Measurements from ENCODE around the gene CPB2.
A peak's percentile ranks its signal among the peaks of the same experiment; 100 is the strongest.

CPB2 gene

DNA sequence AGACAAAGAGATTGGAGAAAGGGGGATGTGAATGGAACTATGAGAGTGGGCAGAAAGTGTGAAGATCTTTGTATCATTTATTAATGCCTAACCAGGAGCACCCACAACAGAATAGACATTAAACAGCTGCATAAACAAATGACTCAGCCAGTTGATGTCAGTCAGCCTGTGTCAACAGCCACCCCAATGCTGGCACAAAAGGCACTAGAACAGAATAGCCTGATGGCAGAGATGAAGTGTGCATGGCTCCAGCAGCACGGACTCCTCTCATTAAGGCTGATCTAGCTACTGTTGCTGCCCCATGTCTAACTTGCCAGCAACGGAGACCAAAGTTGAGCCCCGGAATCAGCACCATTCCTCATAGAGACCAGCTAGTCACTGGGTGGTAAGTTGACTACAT lies 7.8 kb downstream of the CPB2 start:
- DNase-seq, result no peak

DNA sequence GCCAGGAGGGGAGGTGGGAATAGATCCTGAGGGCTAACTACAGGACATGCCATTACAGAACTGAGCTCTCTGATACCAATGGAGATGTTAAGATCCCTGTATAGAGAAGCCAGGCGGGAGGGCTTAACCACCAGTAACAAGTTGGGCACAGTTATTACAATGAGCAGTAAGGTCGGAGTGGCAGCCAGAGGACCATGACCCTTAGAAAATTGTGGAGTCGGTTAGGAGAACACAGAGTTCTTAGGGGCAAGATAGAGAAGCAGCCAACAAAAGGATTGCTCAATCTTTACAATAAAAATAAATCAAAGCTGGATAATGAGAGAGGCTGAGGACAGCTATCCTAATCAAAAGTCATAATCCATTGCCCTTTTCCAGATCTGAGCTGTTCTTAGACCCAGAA lies 10.4 kb downstream of the CPB2 start:
- no peak for DNase-seq

DNA sequence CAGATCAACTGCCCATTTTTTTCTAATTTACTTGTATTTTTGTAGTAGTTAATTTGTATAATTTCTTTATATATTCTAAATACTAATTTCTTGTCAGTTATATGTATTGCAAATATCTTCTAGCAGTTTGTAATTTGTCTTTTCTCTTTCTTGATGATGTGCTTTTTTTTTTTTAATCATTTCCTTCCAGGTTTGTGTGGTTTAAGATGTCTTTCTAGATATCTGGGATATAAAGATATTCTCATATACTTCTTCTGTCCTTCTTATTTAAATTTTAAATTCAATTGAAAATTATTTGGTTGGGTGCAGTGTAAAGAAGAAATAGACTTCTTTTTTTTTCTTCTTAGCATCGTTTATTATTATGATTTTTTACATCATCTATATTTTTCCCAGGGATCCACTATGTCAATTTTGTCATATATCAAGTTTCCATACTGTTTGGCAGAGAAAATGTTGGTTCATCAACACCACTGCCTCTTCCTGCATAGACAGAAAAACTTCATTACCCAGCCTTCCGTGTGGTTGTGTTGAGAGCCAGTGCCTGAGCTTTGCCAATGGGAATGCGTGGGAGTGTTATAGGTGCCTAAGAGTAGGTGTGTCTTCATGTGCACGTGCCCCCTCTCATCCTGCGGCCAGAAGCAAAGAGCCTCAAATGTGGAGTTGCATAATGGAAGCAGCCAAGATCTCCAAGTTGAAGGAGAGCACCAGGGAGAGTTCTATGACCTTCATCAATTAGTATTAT lies 15.8 kb downstream of the CPB2 start:
- no peak for DNase-seq

DNA sequence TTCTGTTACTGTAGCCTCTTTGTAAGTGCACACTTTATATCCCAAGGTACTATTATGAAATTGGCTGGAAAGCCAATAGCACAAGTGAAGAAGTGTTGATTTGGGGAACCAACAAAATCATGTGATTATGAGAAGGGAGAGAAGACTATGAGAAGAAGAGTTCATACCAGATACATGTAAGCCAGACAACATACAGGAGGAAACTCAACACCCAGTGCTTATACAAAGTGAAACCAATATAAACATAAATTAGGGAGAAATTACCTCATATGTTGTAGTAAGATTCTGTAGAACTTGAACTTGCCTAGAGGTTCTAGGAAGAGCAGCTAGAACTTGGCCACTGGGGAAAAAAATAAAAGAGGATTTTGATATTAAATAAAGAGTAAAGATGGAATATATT lies 17.4 kb downstream of the CPB2 start:
- DNase-seq, result peak; percentile 23 to 76 (median 52)

DNA sequence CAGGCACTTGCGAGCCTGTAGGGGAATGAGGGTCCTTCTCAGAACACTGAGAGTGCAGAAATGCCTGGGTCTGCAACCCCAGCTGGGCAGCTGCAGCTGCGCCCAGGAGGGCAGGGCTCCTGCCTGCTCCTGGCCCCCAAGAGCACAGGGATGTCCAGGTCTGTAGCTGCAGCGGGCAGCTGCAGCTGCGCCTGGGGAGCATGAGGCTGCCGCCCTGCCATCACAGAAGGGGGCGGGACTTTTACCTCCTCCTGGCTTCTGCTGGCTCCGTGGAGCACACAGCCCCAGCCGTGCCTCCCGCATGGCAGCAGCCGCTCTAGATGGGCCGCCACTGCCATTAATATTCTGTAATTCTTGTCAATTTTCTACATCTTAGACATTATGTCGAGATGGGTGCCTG lies 17.8 kb downstream of the CPB2 start:
- DNase-seq, result no peak

DNA sequence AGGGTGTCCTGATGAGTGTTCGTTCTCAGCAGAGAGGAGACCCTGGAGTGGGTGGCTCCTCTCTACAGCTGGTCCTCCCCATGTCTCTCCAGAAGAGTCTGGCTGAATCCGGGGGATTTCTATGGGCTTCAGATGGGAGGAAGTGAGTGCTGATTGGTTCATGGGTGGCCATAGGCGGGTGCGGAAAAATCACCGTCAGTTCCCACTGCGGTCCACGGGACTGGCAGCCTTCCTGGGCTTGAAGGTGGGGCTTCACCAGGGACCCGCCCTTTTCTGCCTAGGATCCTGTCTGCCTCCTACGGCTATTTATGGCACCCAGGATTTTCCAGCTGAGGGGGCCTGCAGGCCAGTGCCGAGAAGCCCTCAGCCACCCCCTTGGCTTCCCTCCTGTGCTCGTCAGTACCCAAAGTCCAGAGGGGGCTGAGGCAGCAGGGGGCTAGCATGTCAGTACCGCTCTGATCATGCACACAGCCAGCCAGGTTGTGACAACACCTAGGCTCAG lies 18.4 kb downstream of the CPB2 start:
- no peak for DNase-seq

DNA sequence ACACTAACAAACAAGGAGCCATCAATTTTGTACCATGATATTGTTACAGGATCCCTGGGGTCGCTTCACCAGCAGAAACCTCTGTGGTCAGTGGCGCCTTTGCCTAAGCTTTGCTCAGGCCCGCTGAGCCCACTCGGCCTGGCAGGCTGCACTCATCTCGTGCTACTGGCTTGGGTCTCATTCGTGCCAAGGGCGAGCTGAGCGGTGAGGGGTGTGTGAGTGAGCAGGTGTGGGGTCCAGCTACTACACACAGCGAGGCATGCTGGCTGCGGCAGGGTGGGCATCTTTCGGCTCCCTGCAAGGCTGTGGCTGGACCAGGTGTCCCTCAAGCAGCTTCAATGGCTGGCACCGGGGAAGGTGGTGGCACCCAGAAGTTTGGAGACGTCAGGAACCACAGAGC lies 19.1 kb downstream of the CPB2 start:
- no peak for DNase-seq

DNA sequence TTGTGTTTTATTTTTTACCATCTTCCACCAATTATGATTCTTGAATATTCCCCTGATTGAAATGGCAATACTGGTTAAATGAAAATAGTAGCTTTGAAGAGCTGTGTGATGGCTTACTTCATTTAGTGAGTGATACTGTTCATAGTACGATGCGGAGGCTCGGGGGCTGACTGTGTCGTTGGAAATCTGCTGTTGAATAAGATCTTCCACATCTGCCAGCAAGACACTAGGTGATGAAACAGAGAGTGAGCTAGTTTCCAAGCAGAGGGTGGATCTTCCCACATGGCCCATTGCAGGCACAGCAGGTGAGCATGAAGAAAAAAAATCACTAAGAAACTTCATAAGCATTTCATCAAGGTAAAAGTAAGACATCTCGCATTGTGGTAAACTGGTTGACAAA lies 22.5 kb downstream of the CPB2 start:
- DNase-seq, result no peak

DNA sequence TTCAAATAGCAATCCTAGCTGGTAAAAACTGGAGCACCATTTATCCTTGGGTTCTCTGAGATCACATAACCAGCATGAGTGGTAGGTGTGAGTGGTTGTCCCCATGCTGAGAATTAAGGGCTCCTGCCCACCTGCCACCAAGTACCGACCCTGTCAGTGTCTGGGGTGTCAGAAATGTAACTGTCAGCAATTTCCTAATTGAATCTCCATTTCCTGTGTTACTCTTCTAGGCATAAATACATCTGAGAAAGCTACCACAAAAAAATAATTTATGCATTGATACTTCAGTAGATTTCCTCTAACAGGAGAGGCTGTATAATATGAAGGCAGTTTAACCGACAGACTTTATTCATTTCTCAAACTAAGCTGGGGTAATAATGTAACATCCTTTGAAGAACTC lies 25.1 kb downstream of the CPB2 start:
- no peak for DNase-seq

DNA sequence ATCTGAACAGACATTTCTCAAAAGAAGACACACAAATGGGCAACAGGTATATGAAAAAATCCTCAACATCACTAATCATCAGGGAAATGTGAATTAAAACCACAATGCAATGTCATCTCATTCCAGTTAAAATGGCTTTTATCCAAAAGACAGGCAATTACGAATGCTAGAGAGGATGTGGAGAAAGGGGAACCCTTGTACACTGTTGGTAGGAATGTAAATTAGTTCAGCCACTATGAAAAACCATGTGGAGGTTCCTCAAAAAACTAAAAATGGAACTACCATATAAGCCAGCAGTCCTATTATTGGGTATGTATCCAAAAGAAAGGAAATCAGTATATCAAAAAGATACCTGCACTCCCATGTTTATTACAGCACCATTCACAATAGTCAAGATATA lies 27.6 kb downstream of the CPB2 start:
- peak; percentile 24 to 76 (median 58) for DNase-seq

DNA sequence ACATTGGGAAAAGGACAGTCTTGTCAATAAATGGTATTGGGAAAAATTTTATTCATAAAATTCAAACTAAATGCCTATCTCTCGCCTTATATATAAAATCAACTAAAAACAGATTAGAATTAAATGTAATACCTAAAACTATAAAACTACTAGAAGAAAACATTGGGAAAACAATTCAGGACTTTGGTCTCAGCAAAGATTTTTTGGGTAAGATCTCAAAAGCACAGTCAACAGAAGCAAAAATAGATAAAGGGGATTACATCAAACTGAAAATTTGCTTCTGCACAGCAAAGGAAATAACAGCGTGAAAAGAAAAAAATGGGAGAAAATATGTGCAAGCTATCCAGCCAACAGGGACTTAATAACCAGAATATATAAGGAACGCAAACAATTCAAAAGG lies 28.0 kb downstream of the CPB2 start:
- no peak for DNase-seq

DNA sequence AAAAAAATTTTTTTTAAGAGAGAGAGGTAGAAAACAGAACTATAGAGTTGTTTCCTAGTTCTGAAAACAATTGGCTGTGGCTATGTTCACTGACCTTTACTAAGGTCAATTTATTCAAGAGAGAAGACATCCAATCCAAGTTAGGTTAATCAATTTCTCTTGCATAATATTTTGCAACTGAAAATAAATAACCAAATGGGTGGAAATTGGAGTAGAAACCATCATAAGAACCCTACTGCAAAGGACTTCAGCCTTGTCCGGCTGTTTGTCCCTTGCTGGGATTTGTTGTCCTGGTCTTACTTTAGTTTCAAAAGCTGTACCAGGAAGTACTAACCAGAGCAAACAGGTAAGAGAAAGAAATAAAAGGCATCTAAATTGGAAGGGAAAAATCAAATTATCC lies 29.0 kb downstream of the CPB2 start:
- no peak for DNase-seq

DNA sequence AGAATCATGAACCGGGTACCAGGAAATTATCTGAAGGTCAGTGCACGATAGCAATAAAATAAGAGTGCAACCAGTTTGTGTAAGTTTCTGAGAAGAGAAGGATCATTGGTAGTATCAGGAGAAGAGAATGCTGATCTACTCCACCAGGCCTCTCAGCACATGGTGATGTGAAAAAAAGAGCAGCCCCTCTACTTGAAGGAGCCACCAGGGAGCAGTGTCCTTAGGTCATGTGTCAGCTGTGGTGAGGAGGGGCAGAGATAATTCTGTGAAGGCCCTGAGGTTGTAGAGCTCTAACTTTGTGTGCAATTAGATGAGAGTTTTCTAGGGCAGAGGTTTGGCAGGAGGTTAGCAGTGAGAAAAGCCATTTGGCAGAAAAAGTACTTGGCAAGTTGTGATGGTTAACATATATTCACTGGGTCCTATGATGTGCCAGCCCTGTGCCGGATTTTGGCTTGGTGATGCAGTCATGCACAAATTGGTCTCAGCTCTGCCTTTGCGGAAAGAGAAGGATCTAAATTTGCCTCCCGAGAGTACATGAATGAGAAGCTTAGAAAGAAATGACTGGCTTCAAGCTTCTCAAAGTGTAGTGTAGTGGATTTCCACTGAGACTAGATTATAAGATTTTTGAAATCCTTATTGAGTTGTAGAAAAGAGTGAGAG lies 33.1 kb downstream of the CPB2 start:
- DNase-seq, result peak in 1 of 4 experiments; percentile 9

DNA sequence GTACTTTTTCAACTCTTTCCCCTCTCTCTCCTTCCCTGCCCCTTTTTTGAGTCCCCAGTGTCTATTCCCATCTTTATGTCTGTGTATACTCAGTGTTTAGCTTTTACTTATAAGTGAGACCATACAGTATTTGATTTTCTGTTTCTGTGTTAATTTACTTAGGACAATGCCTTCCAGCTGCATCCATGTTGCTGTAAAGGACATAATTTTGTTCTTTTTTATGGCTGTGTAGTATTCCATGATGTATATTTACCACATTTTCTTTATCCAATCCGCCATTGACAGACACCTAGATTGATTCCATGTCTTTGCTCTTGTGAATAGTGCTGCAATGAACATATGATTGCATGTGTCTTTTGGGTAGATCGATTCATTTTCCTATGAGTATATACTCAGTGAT lies 41.5 kb downstream of the CPB2 start:
- DNase-seq, result no peak

DNA sequence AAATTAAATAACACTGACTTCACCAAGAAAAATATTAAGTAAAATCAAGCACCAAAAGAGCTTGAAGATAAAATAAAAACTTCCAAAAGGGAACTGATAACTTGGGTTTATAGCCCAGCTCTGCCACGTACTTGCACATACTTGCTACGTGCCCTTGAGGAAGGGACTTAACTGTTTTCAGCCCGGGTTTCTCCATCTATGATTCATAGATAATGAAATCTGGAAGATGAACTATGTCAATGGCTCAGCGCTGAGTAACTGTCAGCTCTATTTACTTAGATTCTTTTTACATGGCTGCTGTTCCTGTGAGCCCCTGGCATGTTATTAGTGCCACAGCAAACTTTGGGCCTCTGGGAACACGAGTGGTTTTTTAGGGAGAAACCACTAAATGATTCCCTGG lies 42.6 kb downstream of the CPB2 start:
- peak; percentile 41 to 76 (median 54) for DNase-seq

DNA sequence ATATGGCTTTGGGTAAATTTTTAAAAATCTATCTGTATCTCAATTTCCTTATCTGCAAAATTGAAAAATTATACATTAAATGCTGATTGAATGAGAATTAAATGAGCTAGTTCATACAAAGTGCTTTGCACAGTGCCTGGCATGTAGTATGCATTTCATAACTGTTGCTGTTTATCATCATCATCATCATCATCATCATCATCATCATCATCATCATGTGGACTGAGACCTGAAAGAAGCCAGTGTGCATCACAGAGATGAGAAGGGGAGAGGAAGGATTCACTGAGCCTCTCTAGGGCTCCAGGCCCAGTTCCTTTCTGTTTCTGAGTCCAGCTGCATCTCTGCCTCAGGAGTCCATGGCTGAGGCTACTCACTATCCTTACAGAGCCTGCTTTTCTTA lies 45.4 kb downstream of the CPB2 start:
- DNase-seq, result no peak

DNA sequence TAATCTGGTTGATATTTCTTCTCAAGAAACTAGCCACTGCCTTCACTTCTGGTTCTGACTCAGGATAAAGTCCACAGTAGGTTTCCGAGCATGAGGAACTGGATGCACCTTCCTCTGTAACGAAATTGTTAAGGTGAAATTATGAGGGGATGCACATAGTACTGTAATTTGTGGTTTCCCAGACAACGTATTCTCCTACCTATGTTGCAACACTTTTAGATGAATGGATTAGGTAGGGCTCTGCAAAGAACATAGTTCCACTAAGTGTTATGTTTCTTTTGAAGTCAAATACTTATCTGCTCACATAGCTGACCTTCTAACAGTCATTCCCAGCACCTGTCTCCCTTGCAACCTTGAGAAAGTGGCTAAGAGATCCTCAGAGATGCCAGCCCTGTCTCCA lies 46.6 kb downstream of the CPB2 start:
- no peak for DNase-seq

DNA sequence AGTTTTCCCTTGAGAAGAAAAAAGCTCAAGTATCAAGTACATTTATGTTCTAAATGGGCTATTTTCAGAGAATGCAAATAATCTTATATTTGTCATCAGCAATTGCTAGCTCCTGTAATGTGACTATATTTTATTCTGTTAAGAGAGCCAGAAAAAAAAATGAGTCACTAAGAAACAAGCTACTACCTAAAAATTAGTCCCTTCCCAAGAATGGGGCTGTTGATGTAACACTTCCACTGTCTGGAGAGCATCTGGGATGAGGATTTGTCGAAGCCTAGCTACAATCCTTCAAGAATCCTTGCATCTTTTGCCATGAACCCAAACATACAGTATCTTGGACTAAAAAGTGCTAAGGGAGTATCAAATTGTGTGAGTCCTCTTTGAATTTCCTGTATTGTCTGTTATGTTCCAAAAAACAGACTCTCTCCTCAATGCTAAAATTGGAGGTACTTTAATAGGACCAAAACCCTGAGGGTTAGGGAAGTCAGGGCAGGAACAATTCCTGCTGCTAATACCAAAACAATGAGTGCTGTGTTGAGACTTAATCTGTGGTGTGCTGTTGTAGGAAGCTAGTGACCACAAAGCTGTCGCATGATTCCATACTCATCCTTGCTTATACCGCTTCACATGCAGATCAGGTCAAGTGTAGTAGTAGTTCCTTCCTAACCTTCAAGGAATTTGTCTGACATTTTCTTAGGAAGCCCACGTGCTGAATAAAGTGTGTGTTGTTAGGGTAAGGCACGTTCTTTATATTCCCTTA lies 47.4 kb downstream of the CPB2 start:
- DNase-seq, result peak; percentile 40 to 73 (median 62)

DNA sequence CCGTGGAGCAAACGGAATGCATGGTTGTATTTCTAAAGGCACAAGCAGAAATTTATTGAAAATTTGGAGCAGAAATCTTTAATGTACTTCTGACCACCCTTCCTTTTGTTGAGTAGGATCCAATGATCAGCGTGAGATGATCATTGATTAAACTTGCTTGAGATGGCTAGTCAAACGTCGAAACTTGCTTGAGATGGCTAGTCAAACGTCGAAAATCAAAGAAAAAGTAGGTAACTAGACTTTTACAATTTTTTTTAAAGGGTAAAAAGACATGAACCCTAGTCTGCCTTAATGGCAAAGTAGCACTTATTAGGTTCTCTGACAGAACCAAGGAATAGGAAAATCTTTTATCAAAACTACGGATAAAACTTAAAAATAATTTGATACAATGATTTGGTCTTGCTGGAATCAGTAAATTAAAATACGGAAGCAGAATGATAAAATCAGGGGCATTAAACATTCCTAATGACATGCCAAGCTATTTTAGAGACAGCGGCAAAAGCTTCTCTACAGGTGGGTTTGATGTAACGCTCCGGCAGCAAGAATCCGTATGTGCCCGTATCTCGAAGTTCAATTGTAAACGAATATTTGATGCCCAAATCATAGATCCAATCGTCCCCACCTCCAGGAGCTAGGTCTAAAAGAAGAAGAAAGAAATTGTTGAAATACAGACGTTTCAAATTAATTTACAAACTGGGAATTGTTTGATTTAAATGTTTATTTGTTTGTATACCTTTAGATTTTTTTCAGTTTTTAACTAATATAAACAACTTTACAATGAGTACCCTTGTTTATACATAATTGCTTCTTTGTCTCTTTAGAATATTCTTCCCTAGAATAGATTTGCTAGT lies 51.4 kb downstream of the CPB2 start:
- no peak for DNase-seq

DNA sequence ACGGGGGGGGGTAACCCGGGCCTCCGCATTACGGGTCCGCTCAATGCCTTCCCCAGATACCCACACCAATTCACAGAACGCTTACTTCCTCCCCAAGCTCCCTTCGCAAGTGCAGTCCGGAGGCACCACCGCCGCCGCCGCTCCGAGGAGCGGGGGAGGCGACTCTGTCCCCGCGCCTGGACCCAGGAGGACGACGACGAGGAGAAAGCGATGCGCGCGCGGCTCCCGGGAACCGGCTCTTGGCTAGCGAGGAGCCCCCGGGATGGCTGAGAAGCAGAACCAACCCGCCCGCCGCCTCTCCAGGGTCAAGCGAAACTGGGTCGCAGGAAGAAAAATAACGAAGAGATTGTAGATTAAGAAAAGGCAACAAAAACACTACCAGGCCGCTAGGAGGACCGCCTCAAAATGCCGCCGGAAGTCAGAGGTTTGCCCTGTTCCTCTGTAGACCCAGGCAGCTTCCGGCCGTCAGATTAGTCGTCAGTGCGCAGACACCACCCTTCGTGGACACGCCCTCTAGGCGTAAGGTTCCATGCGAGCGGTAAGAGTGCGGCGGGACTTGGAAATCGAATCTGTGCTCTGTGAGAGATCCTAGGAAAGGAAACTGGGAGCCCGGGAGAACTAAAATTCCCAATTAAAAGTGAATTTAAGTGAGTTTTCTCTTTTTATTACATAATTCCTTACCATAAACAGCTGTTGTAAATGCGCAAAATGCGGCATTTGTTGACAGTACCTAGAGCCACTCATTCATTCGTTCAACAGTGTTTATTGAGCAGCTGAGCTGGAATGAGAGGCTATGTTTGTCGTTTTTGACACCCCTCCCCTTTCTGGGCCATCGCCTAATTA lies 52.3 kb downstream of the CPB2 start, which contains the start of gene ZC3H13:
ZC3H13 (minus strand) TSS at position 428 of the 843 bp plus-strand sequence. CDS start 7,239 bp downstream, outside the sequence.
- peak; percentile 95 to 98 (median 96) for DNase-seq

DNA sequence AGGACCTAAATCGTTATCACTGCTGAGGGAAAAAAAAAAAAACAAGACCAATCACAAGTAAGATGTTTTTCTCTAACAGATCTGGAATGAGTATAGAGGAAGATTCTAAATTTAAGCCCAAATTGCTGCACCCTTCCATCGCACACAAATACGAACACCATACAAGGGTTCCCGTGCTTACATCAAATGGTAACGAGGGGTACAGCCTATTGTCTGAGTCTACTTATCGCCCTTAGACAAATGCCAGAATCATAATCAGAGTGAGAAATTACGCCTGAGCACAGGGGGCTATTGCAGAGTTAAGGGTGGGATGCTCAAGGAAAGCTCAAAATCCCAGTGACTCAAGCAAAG lies 52.9 kb downstream of the CPB2 start:
- no peak for DNase-seq

DNA sequence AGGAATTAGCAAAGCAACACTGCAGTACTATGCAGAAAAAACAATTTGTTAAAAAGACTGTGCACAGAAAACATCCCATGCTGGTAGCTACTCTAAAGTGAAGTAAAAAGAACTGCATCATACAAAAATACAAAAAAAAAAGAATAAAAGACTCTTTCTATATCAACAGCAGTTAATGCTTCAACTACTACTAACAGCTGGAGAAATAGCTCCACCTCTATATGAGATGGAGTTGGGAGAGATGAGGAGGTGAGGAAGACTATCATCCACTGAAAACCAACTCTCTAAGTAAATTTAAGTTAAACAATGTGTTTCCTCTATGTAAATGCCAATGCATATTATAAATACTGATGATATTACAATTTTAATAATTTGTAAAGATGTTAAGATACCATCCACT lies 54.1 kb downstream of the CPB2 start:
- no peak for DNase-seq

Measured in suppressor macrophage (primary cell).